Measurements from ENCODE around the gene AIFM3. TPM values are rescaled to one million over a fixed set of nuclear protein-coding genes. Genes with fewer than 3 reads are reported as not detected.

AIFM3 gene
- total and polyA plus RNA-seq, 2 of the 4 experiments (the other 2 are of a cell fraction), result 0.09 to 0.18 TPM

- DNase-seq, result no peak
- no TSS peak for BruUV-seq (replicated peaks)
- no peak overlapping the region for H2AK9ac ChIP-seq (replicated peaks; ENCODE audit: low read depth, low read length, poor library complexity)
- peaks cover 19 to 36% of the 10 kb centered on the region in 2 experiments for H3K79me1 ChIP-seq (ENCODE audit: low read depth in 1 of 2, low read length in 2 of 2)
- no peaks in the 10 kb centered on the region for H4K20me1 ChIP-seq (ENCODE audit: insufficient read depth, low read length)
- H4K5ac ChIP-seq (ENCODE audit: low read depth, low read length), result no peak overlapping the region
- dilution Hi-C loops (cut with HindIII; ENCODE audit: low sequenced_read_pairs, unreplicated experiment) (no loop called here), in situ Hi-C loops (cut with MboI; ENCODE audit: low sequenced_read_pairs) (no loop called here), intact Hi-C loops (cut with micrococcal nuclease) (no loop called here)
- H3K18ac ChIP-seq (ENCODE audit: low read depth, low read length), result no peak overlapping the region
- H3K4me1 ChIP-seq (ENCODE audit: control insufficient read depth, insufficient read depth, low read length), result peaks cover 7% of the 10 kb centered on the region
- no peak overlapping the region for H2BK20ac ChIP-seq (ENCODE audit: low read depth, low read length)
- H2AFZ ChIP-seq (replicated peaks; ENCODE audit: low read length, poor library complexity), result no peak overlapping the region
- H2AK5ac ChIP-seq (ENCODE audit: low read depth, low read length), result no peak overlapping the region
- H3K27ac ChIP-seq (ENCODE audit: insufficient read depth, low read length), result no peak overlapping the region
- no peak overlapping the region for H4K8ac ChIP-seq (ENCODE audit: low read depth in 2 of 2, low read length in 2 of 2)
- H3K9me1 ChIP-seq (ENCODE audit: insufficient read depth, low read length), result peaks cover 8% of the 10 kb centered on the region; the same call in 1 of the 2 replicates
- 96% methylated on average over 7 of the region's 14 CpGs; no CpG with 5 or more reads in 1 of the 2 experiments for WGBS, 2 experiments (ENCODE audit: extremely low coverage in 2 of 2, insufficient read length in 1 of 2)
- POLR2A ChIA-PET (ENCODE audit: unreplicated experiment), result no interaction called here
- H3K4me3 ChIP-seq (ENCODE audit: insufficient read depth, low read depth, low read length), result no peak overlapping the region
- CTCF ChIA-PET, result no interaction called here
- no peaks in the 10 kb centered on the region for H3K27me3 ChIP-seq (ENCODE audit: control insufficient read depth, insufficient read depth, low read length)
- no peak overlapping the region for H3K56ac ChIP-seq (ENCODE audit: extremely low read depth, insufficient read depth, low read length)
- no peak overlapping the region for H3K9ac ChIP-seq (ENCODE audit: low read depth, low read length)
- no peak overlapping the region for H3K23ac ChIP-seq (ENCODE audit: low read depth, low read length)
- no peak overlapping the region for H2BK5ac ChIP-seq (ENCODE audit: low read depth, low read length, poor library complexity, severe bottlenecking)
- H3K9me3 ChIP-seq (ENCODE audit: control insufficient read depth, insufficient read depth, low read length), result no peaks in the 10 kb centered on the region
- H3K36me3 ChIP-seq (ENCODE audit: control insufficient read depth, insufficient read depth, low read length), result peaks cover 48% of the 10 kb centered on the region
- no peak overlapping the region for H2BK120ac ChIP-seq (ENCODE audit: low read depth, low read length)
- H2BK15ac ChIP-seq (ENCODE audit: low read depth, low read length), result no peak overlapping the region
- TF ChIP-seq FOS (IDR thresholded peaks at IDR 0.05; ENCODE audit: low read depth, low read length) (no peak), CEBPB (IDR thresholded peaks at IDR 0.05; ENCODE audit: low read depth, low read length) (no peak), SMC3 (IDR thresholded peaks at IDR 0.05; ENCODE audit: low read depth, low read length) (no peak), CHD1 (IDR thresholded peaks at IDR 0.05; ENCODE audit: low read depth, low read length) (no peak), RFX5 (IDR thresholded peaks at IDR 0.05; ENCODE audit: low read depth, low read length) (no peak), CTCF (conservative IDR thresholded peaks at IDR 0.05; ENCODE audit: low read depth, low read length) (no peak)
- ATAC-seq (ENCODE audit: low read depth), result no peak
- H4K91ac ChIP-seq (ENCODE audit: insufficient read depth, low read depth, low read length), result no peak overlapping the region
- no peak overlapping the region for H3K14ac ChIP-seq (replicated peaks; ENCODE audit: low read depth, low read length)
- H3K4me2 ChIP-seq (ENCODE audit: low read depth, low read length), result no peak overlapping the region
- no peak overlapping the region for H3K4ac ChIP-seq (ENCODE audit: low read depth, low read length)
Measured at GRCh38 chr22:20987375-20987774, 20.3 kb downstream of the AIFM3 start.

All from IMR-90 (cell line).